GM19467 (cell line): ENCODE results near the gene MED17.
"Not testable (repeated sequence)": the region's sequence is repeated elsewhere in the genome, so short reads cannot be mapped to it uniquely, and the experiment has no call there.

Experiments used
- ATAC-seq: cut with Tn5 transposase; IDR thresholded peaks from one replicate; pipeline ENCODE4 v1.9.1; 2021; ENCODE audit warnings: mild to moderate bottlenecking, moderate library complexity; ENCODE audit not compliant: unreplicated experiment

The MED17 gene

GRCh38 chr11:93784145-93784934 is at the start of gene MED17:
Gene MED17 (plus strand): TSS chr11:93784282. CDS start chr11:93784514, 232 bp downstream.
- ATAC-seq: peak; percentile 96

GRCh38 chr11:93734427-93735222 is 49.5 kb upstream of the MED17 start:
- ATAC-seq: no peak

- no peak for ATAC-seq
Observed at GRCh38 chr11:93735627-93736026, 48.5 kb upstream of the MED17 start.

- no peak for ATAC-seq
Observed at GRCh38 chr11:93736129-93736528, 48.0 kb upstream of the MED17 start.

- no peak for ATAC-seq
Observed at GRCh38 chr11:93737904-93738612, 46.0 kb upstream of the MED17 start.

DNA sequence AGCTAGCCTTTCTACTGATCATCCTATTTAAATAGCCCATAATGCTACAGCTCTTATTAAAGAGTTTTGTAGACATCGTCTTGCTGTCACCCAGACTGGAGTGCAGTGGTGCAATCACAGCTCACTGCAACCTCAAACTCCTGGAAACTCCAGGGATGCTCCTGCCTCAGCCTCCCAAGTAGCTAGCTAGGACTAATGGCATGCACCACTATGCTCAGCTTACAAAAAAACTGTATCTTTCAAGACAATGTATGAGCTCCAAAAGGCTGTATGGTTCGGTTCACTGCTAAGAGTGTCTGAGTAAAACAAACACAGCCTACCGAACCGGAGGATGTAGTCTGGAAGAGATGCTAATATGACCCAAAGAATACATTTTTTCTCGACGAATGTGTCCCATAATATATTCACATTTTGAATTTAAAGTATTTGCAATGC is 45.4 kb upstream of the MED17 start:
- no peak for ATAC-seq

- ATAC-seq: no peak
Observed at GRCh38 chr11:93740031-93740729, 43.9 kb upstream of the MED17 start.

GRCh38 chr11:93740730-93741093 is 43.4 kb upstream of the MED17 start:
- no peak for ATAC-seq

- peak; percentile 90 for ATAC-seq
Observed at GRCh38 chr11:93741094-93741881, 42.8 kb upstream of the MED17 start, which contains the start of the genes C11orf54 and TAF1D. Gene C11orf54 (plus strand): TSS chr11:93741672. CDS start chr11:93747394, 5,722 bp downstream. Gene TAF1D (minus strand): TSS chr11:93741495. CDS start chr11:93739304, 2,191 bp downstream.

GRCh38 chr11:93741882-93742226 is 42.2 kb upstream of the MED17 start:
- ATAC-seq: peak; percentile 16

DNA sequence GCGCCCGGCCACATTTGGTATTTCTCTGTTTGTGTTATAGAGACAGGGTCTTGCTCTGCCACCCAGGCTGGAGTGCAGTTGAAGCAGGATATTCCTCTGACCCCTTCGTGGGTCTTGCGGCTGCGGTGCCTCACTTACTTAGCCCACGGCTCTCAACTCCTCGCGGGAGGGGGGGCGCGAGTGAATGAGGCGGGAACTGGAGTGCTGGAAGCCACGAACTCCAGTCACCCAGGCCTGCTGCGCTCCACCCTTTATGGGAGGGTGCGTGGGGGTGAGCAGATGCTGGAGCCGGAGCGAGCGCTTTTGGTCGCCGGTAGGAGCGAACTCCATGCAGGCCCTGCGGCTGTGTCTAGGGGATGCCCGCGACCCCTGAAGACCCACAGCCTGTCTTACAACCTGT is 40.8 kb upstream of the MED17 start:
- ATAC-seq: no peak

GRCh38 chr11:93744669-93745004 is 39.4 kb upstream of the MED17 start:
- no peak for ATAC-seq

DNA sequence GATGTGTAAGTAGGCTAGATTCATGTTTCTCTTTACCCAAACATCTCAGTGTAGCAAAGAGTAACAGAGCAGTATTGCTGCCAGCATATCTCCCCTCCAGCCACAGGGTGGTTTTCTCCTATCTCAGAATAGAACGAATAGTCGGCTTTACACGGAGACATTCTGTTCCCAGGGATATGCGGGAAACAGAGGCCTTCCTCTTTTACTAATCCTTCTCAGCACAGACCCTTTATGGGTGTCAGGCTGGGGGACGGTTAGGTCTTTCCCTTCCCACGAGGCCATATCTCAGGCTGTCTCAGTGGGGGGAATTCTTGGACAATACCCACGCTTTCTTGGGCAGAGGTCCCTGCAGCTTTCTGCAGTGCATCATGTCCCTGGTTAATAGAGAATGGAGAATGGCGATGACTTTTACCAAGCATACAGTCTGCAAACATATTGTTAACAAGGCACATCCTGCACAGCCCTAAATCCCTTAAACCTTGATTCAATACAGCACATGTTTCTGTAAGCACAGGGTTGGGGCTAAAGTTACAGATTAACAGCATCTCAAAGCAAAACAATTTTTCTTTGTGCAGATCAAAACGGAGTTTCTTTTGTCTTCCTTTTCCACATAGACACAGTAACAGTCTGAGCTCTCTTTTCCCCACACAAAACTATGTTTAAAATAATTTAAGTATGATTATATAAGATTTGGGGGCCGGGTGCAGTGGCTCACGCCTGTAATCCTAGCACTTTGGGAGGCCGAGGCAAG is 38.9 kb upstream of the MED17 start:
- ATAC-seq: not testable (repeated sequence)

GRCh38 chr11:93746101-93746500 is 38.0 kb upstream of the MED17 start:
- ATAC-seq: no peak

GRCh38 chr11:93747122-93747521 is 37.0 kb upstream of the MED17 start:
- peak; percentile 88 for ATAC-seq

GRCh38 chr11:93751001-93751400 is 33.1 kb upstream of the MED17 start:
- no peak for ATAC-seq

- ATAC-seq: no peak
Observed at GRCh38 chr11:93753241-93753640, 30.8 kb upstream of the MED17 start.

- ATAC-seq: no peak
Observed at GRCh38 chr11:93756748-93757147, 27.3 kb upstream of the MED17 start.

- no peak for ATAC-seq
Observed at GRCh38 chr11:93757301-93757700, 26.8 kb upstream of the MED17 start.
